ENCODE data around the gene OCA2.
"Not testable (repeated sequence)": the region's sequence is repeated elsewhere in the genome, so short reads cannot be mapped to it uniquely, and the experiment has no call there.

Gene OCA2

DNA sequence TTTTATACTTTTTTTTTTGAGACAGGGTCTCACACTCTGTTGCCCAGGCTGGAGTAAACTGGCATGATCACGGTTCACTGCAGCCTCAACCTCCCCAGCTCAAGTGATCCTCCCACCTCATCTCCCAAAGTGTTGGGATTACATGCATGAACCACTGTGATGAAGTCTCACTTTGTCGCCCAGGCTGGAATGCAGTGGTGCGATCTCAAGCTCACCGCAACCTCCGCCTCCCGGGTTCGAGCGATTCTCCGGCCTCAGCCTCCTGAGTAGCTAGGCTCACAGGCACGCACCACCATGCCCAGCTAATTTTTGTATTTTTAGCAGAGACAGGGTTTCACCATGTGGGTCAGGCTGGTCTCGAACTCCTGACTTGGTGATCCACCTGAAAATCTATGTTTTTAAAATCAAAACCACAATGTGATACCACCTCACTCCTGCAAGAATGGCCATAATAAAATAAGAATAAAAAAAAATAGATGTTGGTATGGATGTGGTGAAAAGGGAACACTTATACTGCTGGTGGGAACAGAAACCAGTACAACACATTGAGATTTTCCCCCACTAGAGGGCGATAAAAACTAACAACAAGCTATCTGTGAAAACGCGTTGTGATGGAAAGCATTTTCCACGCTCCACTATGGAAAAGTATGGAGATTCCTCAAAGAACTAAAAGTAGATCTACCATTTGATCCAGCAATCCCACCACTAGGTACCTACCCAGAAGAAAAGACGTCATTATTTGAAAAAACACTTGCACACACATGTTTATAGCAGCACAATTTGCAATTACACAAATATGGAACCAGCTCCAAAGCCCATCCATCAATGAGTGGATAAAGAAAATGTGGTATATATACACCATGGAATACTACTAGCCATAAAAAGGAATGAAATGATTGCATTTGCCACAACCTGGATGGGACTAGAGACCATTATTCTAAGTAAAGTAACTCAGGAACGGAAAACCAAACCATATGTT, 26.8 kb upstream of the OCA2 start:
- H3K4me3 ChIP-seq (ENCODE audit: low read depth, low read length) = no peak overlapping the region
- TF ChIP-seq CTCF (IDR thresholded peaks at IDR 0.05; ENCODE audit: borderline replicate concordance, insufficient read depth, low read depth, low read length) = peak; percentile 52; the same call in 1 of the 2 replicates

- TF ChIP-seq CTCF (IDR thresholded peaks at IDR 0.05; ENCODE audit: borderline replicate concordance, insufficient read depth, low read depth, low read length) = no peak
- no peak overlapping the region for H3K4me3 ChIP-seq (ENCODE audit: low read depth, low read length)
These were observed 25.7 kb upstream of the OCA2 start for GRCh38 chr15:28124841-28125240.

GRCh38 chr15:28123408-28124023, 24.4 kb upstream of the OCA2 start:
- H3K4me3 ChIP-seq (ENCODE audit: low read depth, low read length) = no peak overlapping the region
- TF ChIP-seq CTCF (IDR thresholded peaks at IDR 0.05; ENCODE audit: borderline replicate concordance, insufficient read depth, low read depth, low read length) = peak; percentile 55; the same call in 1 of the 2 replicates

- H3K4me3 ChIP-seq (ENCODE audit: low read depth, low read length) = no peak overlapping the region
- no peak for TF ChIP-seq CTCF (IDR thresholded peaks at IDR 0.05; ENCODE audit: borderline replicate concordance, insufficient read depth, low read depth, low read length)
These were observed 23.2 kb upstream of the OCA2 start for GRCh38 chr15:28122038-28122949.

DNA sequence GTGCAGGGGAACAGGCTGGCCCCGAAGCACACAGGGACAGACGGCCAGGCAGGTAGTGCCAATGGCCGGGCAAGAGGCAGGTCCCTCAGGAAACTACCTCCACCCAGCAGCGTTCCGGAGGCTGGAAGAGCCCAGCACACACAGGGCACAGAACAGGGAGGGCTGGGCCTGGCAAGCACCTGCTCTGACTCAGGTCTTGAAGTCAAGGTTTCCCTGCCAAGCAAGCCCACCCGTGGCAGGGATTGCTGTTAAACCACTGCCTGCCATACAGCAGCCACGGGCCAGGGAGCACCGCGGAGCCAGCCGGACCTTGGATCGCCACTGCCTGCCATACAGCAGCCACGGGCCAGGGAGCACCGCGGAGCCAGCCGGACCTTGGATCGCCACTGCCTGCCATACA, 22.5 kb upstream of the OCA2 start:
- not testable (repeated sequence) for H3K4me3 ChIP-seq (ENCODE audit: low read depth, low read length)

DNA sequence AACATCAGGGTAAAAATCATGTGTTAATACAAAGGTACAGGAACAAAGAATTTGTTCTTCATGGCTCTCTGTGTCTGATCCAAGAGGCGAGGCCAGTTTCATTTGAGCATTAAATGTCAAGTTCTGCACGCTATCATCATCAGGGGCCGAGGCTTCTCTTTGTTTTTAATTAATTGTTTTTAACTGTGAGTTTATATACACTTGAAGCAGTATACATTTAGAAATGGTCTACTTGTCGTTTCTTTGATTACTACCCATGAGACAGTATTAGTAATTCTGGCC, 21.2 kb upstream of the OCA2 start:
- no peak for TF ChIP-seq CTCF (IDR thresholded peaks at IDR 0.05; ENCODE audit: borderline replicate concordance, insufficient read depth, low read depth, low read length)
- no peak overlapping the region for H3K4me3 ChIP-seq (ENCODE audit: low read depth, low read length)

GRCh38 chr15:28118531-28118930, 19.4 kb upstream of the OCA2 start:
- no peak overlapping the region for H3K4me3 ChIP-seq (ENCODE audit: low read depth, low read length)
- TF ChIP-seq CTCF (IDR thresholded peaks at IDR 0.05; ENCODE audit: borderline replicate concordance, insufficient read depth, low read depth, low read length) = no peak
